Naive B cell (primary cell): ENCODE data around the gene GRAP2. TPM values are rescaled to one million over a fixed set of nuclear protein-coding genes. Genes with fewer than 3 reads are reported as not detected.

Experiments used
- ATAC-seq, 2 donors: fragments of 150-1000 bp; cut with Tn5 transposase; 2 replicates each; pipeline ENCODE4 v1.10.0; 2021; ENCODE audit warnings: low read depth in 2 of 2, mild to moderate bottlenecking in 2 of 2, moderate library complexity in 2 of 2
- DNase-seq: peaks from one replicate; pipeline ENCODE4 v3.0.0; 2022
- H3K27ac Mint-ChIP-seq, 6 donors: one replicate each; pipeline ENCODE4 v1.8.0; 2020 to 2022; ENCODE audit warnings: mild to moderate bottlenecking in 6 of 6, mixed read lengths in 6 of 6, moderate library complexity in 5 of 6, inconsistent platforms in 2 of 6
- H3K27me3 Mint-ChIP-seq, 3 donors: one replicate each; pipeline ENCODE4 v1.8.0; 2021 to 2022; ENCODE audit warnings: mixed read lengths in 3 of 3, mild to moderate bottlenecking in 1 of 3
- H3K36me3 Mint-ChIP-seq, 2 donors: one replicate each; pipeline ENCODE4 v1.8.0; 2020 to 2022; ENCODE audit warnings: mixed read lengths in 2 of 2, inconsistent platforms in 1 of 2, mild to moderate bottlenecking in 1 of 2
- H3K4me1 Mint-ChIP-seq, 3 donors: one replicate each; pipeline ENCODE4 v1.8.0; 2020 to 2022; ENCODE audit warnings: mixed read lengths in 3 of 3, inconsistent platforms in 1 of 3, mild to moderate bottlenecking in 1 of 3, moderate library complexity in 1 of 3
- H3K4me3 Mint-ChIP-seq, 8 donors: one replicate each; pipeline ENCODE4 v1.8.0; 2020 to 2022; ENCODE audit warnings: mild to moderate bottlenecking in 8 of 8, mixed read lengths in 8 of 8, moderate library complexity in 8 of 8, inconsistent platforms in 2 of 8
- H3K9me3 Mint-ChIP-seq, 7 donors: one replicate each; pipeline ENCODE4 v1.8.0; 2020 to 2022; ENCODE audit warnings: mixed read lengths in 7 of 7, mild to moderate bottlenecking in 5 of 7, inconsistent platforms in 2 of 7, moderate library complexity in 1 of 7
- polyA plus RNA-seq, 6 donors: library from polyadenylated mRNA; unstranded; fragments of 300-500 nt; fragmentation: Illumina TruSeq; gene quantifications; one replicate each; pipeline ENCODE4 v1.2.3, GENCODE V29; 2021; ENCODE audit warnings: low read depth in 6 of 6

The GRAP2 gene
- polyA plus RNA-seq, 6 donors from 2014 or later = 7.7 to 37.7 (median 18.7) TPM

DNA sequence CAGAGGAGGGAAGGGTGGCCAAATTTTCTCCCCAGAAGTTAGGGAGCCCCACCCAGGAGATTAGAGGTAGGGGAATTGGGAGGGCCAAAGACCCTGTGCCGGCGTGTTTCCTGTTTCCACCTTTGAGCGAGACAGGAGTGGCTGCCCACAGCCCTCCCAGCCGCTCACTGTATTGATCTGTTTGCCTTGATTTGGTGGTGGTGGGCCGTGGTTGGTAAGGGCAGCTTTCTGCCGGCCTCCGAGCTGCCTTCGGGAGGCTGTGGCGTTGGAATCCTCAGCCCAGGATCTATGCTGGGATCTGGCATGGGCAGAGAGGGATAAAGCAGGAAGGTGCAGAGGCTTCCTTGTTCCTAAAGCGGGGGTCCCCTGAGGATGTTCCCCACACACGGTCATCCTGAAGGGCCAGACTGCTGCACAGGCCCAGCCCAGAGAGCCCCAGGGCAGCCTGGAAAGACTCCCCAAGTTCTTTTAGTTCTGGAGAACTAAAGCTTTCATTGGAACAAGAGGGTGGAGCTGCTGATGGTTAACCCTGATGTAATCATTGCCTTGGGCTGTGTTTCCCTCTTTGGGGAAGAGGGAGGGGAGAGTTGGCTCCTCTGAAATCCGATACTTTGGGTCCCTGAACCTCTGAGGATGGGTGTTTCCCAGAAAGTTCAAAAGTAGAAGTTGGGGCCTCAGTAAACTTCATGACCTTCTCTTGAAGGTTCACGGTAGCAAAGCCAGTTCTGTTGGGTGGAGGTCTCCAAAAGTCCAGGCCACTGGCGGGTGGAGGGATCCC lies 101.1 kb downstream of the GRAP2 start:
- Mint-ChIP-seq H3K4me3 (no peak overlapping the region), H3K4me1 (no peaks in the 10 kb centered on the region), H3K36me3 (no peaks in the 10 kb centered on the region), H3K27ac (peak overlapping the region in 1 of 6 donors; percentile 28), H3K9me3 (no peaks in the 10 kb centered on the region), H3K27me3 (peaks cover 38 to 58% (median 47%) of the 10 kb centered on the region in 3 donors)
- DNase-seq (no peak), ATAC-seq (no peak)

DNA sequence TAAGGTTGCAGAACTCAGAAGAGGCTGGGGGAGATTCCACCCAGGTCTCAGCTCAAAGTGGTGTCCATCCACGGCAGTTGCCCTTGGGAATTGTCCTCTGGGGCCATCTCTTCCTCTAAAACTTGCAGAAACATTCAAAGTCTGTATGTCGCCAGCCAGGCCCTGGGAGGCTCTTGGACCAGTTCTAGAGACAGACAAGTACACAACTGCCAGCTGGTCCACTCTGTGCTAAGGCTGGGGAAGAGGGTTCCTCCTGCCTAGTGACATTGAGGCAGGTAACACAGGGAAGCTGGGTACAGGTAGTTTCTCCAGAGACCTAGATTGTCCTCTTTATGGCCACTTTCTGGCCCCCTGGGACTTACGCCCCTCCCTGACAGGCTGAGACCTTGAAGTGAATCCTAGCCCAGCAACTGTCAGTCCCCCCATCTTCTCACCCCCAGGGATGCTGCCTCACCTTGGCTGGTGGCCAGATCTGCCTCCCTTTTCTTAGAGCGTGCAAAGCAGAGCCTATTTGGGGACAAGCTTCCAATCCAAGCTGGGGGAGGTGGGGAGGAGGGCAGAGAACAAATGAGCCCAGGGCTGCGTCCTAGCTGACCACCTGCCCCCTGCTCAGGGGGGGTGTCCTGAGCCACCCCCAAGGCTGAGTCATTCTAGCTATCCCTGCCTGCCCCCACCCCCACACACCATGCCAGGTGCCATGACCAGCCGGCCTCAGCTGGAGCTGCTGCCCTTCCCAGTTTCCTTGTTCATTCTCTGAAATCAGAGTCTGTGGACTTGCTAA lies 102.2 kb downstream of the GRAP2 start:
- H3K9me3 Mint-ChIP-seq = no peaks in the 10 kb centered on the region
- ATAC-seq = no peak
- H3K4me1 Mint-ChIP-seq = peaks cover 0 to 5% (median 0%) of the 10 kb centered on the region in 3 donors
- H3K27me3 Mint-ChIP-seq = peaks cover 31 to 58% (median 44%) of the 10 kb centered on the region in 3 donors
- H3K36me3 Mint-ChIP-seq = no peaks in the 10 kb centered on the region
- H3K4me3 Mint-ChIP-seq = no peak overlapping the region
- no peak for DNase-seq
- H3K27ac Mint-ChIP-seq = no peak overlapping the region

DNA sequence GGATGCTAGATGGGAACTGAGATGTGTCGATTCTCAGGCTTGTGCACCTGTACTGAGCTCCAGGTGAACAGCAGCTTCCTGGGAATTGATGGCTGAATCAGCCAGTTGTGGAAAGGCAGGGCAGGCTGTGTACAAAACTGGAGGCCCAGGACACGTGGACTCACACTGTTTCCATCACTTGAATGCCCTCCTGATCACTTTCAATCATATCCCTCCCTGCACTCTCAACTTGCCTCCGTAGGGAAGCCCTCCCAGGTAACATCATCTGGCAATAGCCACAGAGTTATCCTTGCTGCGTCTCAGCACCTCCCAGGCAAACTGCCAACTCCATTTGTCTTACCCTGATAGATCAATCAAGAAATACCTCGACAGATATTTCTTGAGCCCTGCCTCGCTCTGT lies 104.0 kb downstream of the GRAP2 start:
- Mint-ChIP-seq H3K36me3 (no peaks in the 10 kb centered on the region), H3K9me3 (no peaks in the 10 kb centered on the region), H3K27me3 (peaks cover 33 to 63% (median 59%) of the 10 kb centered on the region in 3 donors), H3K27ac (no peak overlapping the region), H3K4me3 (no peak overlapping the region), H3K4me1 (peaks cover 3 to 9% (median 7%) of the 10 kb centered on the region in 3 donors)
- ATAC-seq = no peak
- no peak for DNase-seq

GRCh38 chr22:40006641-40007040 lies 105.8 kb downstream of the GRAP2 start:
- H3K27ac Mint-ChIP-seq = peak overlapping the region in 2 of 6 donors; percentile 36 to 56
- no peak for ATAC-seq
- H3K36me3 Mint-ChIP-seq = peaks cover 0 to 4% of the 10 kb centered on the region in 2 donors
- H3K4me1 Mint-ChIP-seq = peaks cover 5 to 9% (median 7%) of the 10 kb centered on the region in 3 donors
- H3K9me3 Mint-ChIP-seq = no peaks in the 10 kb centered on the region
- H3K27me3 Mint-ChIP-seq = peaks cover 33 to 70% (median 67%) of the 10 kb centered on the region in 3 donors
- H3K4me3 Mint-ChIP-seq = no peak overlapping the region
- DNase-seq = no peak

DNA sequence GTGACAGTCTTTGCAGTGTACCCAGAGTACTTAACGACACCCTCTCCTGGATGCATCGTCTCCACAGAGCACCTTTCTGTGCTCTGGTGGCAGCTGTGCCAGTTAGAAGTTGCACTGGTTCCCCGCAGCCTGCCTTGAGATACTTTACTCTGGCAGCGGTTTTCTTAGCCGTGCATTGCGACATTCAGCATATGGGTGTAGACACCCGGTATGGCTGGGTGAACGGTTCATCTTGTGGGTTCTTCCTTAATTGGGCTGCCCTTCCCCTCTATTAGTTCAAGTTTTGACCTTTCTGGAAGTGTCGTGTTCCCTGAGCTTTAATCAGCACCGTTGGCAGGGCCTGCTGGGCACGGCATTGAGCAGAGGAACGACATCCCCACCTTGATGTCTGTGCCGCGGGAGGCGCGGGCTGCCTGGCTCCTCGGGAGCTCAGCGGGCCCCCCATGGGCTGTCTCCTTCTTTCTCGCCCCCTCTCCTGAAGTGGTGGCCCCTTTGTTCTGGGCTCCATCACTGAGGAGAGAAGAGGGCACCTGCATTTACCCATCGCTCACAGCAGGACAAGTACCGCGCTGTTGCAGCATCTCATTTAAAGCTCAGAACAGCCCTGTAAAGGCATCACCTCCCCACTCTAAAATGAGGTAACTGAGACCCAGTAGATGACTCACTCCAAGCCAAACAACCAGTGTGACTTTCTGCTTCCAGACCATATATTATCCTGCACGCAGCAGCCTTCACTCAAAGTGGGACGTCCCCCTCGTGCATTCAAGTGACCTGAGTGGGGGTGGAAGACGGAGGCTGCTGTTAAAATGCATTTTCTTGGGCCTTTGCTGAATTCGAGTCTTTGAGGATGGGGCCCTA lies 107.2 kb downstream of the GRAP2 start:
- no peak for DNase-seq

DNA sequence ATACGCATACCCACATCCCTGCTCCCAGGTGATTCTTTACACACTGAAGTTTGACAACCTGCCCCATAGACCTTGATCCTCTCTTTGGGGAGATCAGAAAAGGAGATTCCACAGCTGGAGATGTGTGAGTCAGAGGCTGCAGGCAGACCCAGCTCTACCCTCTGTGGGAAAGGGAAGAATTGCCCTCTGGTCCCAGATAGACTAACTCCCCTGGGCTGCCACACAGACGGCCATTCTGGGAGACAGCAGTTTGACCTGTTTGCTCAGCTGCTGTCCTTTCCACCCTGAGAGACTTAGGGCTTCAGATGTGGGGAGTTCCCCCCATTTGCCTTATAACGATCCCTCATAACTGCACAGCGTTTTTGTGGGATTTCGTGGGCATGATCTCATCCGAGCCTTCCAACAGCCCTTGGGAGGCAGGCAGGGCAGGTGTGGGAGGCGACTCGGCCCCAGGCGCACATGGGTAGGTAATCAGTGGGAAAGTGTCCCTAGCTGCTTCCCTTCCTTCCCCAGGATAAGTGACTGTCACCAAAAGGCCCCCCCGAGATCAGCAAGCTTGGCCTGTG lies 107.9 kb downstream of the GRAP2 start:
- Mint-ChIP-seq H3K9me3 (no peaks in the 10 kb centered on the region), H3K4me1 (peaks cover 7 to 9% (median 8%) of the 10 kb centered on the region in 3 donors), H3K27me3 (peaks cover 37 to 73% (median 72%) of the 10 kb centered on the region in 3 donors), H3K36me3 (peaks cover 0 to 7% of the 10 kb centered on the region in 2 donors), H3K27ac (no peak overlapping the region), H3K4me3 (peak overlapping the region in 1 of 8 donors; percentile 42)
- no peak for DNase-seq
- ATAC-seq = no peak

More for the DNA sequence above, 107.2 kb downstream of the GRAP2 start:
- Mint-ChIP-seq H3K27ac (peak overlapping the region in 2 of 6 donors; percentile 51 to 66), H3K27me3 (peaks cover 33 to 69% (median 69%) of the 10 kb centered on the region in 3 donors), H3K4me3 (peak overlapping the region in 1 of 8 donors; percentile 42), H3K36me3 (peaks cover 0 to 7% of the 10 kb centered on the region in 2 donors), H3K9me3 (no peaks in the 10 kb centered on the region), H3K4me1 (peaks cover 7 to 9% (median 8%) of the 10 kb centered on the region in 3 donors)
- no peak for ATAC-seq

GRCh38 chr22:40009292-40009774 lies 108.4 kb downstream of the GRAP2 start:
- peak overlapping the region in 1 of 8 donors; percentile 65 for H3K4me3 Mint-ChIP-seq
- peaks cover 7 to 9% (median 8%) of the 10 kb centered on the region in 3 donors for H3K4me1 Mint-ChIP-seq
- no peak overlapping the region for H3K27ac Mint-ChIP-seq
- H3K36me3 Mint-ChIP-seq = peaks cover 0 to 7% of the 10 kb centered on the region in 2 donors
- H3K9me3 Mint-ChIP-seq = no peaks in the 10 kb centered on the region
- H3K27me3 Mint-ChIP-seq = peaks cover 37 to 73% (median 72%) of the 10 kb centered on the region in 3 donors
- DNase-seq (no peak), ATAC-seq (no peak)

DNA sequence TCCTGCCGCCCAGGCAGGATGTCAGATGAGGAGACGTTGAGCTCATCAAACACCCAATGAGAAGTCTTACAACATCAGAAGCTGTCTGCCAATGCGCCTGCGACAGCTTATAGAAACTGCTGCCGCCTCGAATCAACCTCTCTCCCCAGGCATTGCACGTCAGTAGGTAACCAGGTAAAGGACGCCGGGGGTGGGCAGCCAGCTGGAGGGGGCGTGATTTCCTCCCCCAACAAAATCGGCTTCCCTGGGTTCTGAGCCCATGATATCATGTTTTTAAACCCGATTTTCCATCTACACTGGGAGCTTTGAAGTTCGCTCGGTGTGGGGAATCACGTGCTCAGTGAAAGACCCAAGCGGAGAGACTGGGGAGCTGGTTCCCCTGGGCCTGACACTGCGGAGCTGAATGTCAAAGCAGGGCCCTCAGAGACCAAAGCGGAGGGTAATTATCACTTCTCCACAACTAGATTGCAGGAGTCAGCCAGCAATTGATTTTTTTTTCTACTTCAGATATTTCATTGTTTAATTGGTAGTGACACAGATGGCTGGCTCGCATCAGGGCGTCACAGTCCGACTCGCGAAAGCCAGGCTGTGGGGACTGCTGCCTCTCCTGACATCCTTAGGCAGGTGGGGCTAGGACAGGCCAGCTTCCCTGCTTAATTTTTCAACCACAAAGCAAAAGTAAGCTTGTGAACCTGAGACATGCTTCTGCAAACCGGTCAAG lies 109.2 kb downstream of the GRAP2 start:
- Mint-ChIP-seq H3K4me3 (peak overlapping the region in 2 of 8 donors; percentile 32 to 65), H3K36me3 (peaks cover 0 to 7% of the 10 kb centered on the region in 2 donors), H3K27me3 (peaks cover 33 to 70% (median 67%) of the 10 kb centered on the region in 3 donors), H3K27ac (no peak overlapping the region), H3K4me1 (peaks cover 7 to 9% (median 8%) of the 10 kb centered on the region in 3 donors), H3K9me3 (no peaks in the 10 kb centered on the region)
- DNase-seq = no peak
- no peak for ATAC-seq

GRCh38 chr22:40010746-40011145 lies 109.9 kb downstream of the GRAP2 start:
- Mint-ChIP-seq H3K4me1 (peaks cover 7 to 9% (median 8%) of the 10 kb centered on the region in 3 donors), H3K9me3 (no peaks in the 10 kb centered on the region), H3K36me3 (peaks cover 0 to 7% of the 10 kb centered on the region in 2 donors), H3K27me3 (peaks cover 31 to 70% (median 67%) of the 10 kb centered on the region in 3 donors), H3K27ac (no peak overlapping the region), H3K4me3 (no peak overlapping the region)
- ATAC-seq (no peak), DNase-seq (no peak)

- H3K4me1 Mint-ChIP-seq = peaks cover 0 to 5% (median 0%) of the 10 kb centered on the region in 3 donors
- H3K27ac Mint-ChIP-seq = no peak overlapping the region
- peaks cover 0 to 7% of the 10 kb centered on the region in 2 donors for H3K36me3 Mint-ChIP-seq
- H3K4me3 Mint-ChIP-seq = no peak overlapping the region
- H3K27me3 Mint-ChIP-seq = peaks cover 16 to 46% (median 37%) of the 10 kb centered on the region in 3 donors
- ATAC-seq (no peak), DNase-seq (no peak)
- H3K9me3 Mint-ChIP-seq = no peaks in the 10 kb centered on the region
Observed at GRCh38 chr22:40014667-40015248, 113.9 kb downstream of the GRAP2 start.

DNA sequence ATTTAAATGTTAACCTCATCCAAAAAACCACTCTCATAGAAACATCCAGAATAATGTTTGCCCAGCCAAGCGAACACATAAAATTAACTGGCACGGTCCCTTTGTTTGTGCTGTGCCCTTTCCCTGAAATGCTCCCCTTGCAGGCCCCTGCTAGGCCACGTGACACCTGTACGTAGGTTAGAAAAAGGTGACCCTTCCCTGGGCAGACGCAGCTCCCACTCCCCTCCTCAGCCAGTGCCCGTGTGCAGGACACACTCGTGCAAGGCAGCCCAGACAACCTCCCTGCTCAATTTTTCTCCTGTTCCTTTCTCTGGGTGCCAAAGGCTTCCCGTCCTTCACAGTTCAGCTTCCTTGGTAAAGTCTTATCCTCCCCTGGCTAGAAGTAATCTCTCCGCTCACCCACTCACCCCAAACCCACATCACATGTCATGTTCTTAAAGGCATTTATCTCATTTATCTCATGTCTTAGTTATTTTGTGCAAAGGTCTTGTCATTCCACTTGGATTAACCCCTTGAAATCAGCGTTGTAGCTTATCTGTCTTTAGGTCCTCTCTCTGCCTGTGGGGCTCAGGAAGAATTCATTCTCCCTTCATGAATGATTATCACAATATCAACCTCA lies 114.6 kb downstream of the GRAP2 start:
- peaks cover 0 to 7% of the 10 kb centered on the region in 2 donors for H3K36me3 Mint-ChIP-seq
- ATAC-seq (no peak), DNase-seq (no peak)
- H3K4me1 Mint-ChIP-seq = peaks cover 0 to 4% (median 0%) of the 10 kb centered on the region in 3 donors
- H3K27me3 Mint-ChIP-seq = peaks cover 14 to 42% (median 30%) of the 10 kb centered on the region in 3 donors
- no peak overlapping the region for H3K27ac Mint-ChIP-seq
- no peaks in the 10 kb centered on the region for H3K9me3 Mint-ChIP-seq
- H3K4me3 Mint-ChIP-seq = no peak overlapping the region
